ENCODE results near the gene ADGRA1.

The ADGRA1 gene

GRCh38 chr10:133093291-133093690, 5.6 kb downstream of the ADGRA1 start:
- H3K27me3 Mint-ChIP-seq, result peaks cover 3% of the 10 kb centered on the region

GRCh38 chr10:133094286-133094685, 6.6 kb downstream of the ADGRA1 start:
- Mint-ChIP-seq H3K4me3 (no peak overlapping the region), H3K4me1 (ENCODE audit: low read depth) (no peaks in the 10 kb centered on the region), H3K36me3 (ENCODE audit: low read depth) (no peaks in the 10 kb centered on the region), H3K27ac (no peak overlapping the region), H3K27me3 (peaks cover 3% of the 10 kb centered on the region), H3K9me3 (no peaks in the 10 kb centered on the region)

More at GRCh38 chr10:133093291-133093690, 5.6 kb downstream of the ADGRA1 start:
- no peaks in the 10 kb centered on the region for H3K36me3 Mint-ChIP-seq (ENCODE audit: low read depth)
- H3K4me3 Mint-ChIP-seq, result no peak overlapping the region
- H3K4me1 Mint-ChIP-seq (ENCODE audit: low read depth), result no peaks in the 10 kb centered on the region
- no peak overlapping the region for H3K27ac Mint-ChIP-seq
- no peaks in the 10 kb centered on the region for H3K9me3 Mint-ChIP-seq

DNA sequence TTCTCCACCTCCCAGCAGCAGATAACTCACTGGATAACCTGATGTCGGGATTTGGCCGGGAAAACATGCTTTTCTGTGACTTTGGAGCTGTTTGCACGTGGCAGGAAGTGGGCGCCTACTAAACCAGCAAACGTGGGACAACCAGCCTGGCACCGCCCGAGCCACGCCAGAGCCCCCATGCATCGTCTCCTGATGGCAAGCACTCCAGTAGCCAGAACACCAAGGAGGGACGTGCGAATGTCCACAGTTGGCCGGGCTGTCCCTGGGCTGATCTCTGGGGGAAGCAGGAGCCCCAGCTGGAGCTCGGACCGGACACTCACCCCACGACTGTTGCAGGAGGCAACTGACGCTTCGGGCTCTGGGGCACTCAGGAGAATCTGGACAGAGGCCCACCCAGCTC, 7.1 kb downstream of the ADGRA1 start:
- Mint-ChIP-seq H3K36me3 (ENCODE audit: low read depth) (no peaks in the 10 kb centered on the region), H3K4me3 (no peak overlapping the region), H3K4me1 (ENCODE audit: low read depth) (no peaks in the 10 kb centered on the region), H3K27me3 (peaks cover 3% of the 10 kb centered on the region), H3K27ac (no peak overlapping the region), H3K9me3 (no peaks in the 10 kb centered on the region)

GRCh38 chr10:133095586-133095985, 7.9 kb downstream of the ADGRA1 start:
- Mint-ChIP-seq H3K4me1 (ENCODE audit: low read depth) (no peaks in the 10 kb centered on the region), H3K4me3 (no peak overlapping the region), H3K27me3 (peaks cover 3% of the 10 kb centered on the region), H3K27ac (no peak overlapping the region), H3K9me3 (no peaks in the 10 kb centered on the region), H3K36me3 (ENCODE audit: low read depth) (no peaks in the 10 kb centered on the region)

- Mint-ChIP-seq H3K4me1 (ENCODE audit: low read depth) (no peaks in the 10 kb centered on the region), H3K27me3 (peaks cover 2% of the 10 kb centered on the region), H3K9me3 (no peaks in the 10 kb centered on the region), H3K4me3 (no peak overlapping the region), H3K27ac (no peak overlapping the region), H3K36me3 (ENCODE audit: low read depth) (no peaks in the 10 kb centered on the region)
Observed at GRCh38 chr10:133096616-133097269, 9.0 kb downstream of the ADGRA1 start.

DNA sequence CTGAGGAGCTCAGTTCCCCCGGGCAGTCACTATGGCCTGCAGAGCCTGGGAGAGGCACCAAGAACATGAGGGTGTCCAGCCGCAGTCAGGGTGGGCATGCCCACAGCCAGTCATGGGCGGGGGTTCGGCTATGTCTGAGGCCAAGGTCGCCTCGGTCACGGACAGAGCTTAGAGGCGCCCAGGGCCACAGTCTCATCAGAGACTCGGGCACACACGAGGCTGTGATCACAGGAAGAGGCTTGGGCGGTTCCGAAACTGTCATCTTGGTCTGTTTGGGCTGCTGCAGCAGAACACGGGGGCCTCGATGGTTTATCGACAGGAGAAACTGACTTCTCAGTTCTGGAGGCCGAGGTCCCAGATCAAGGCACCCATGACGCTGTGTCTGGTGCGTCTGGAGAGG, 9.7 kb downstream of the ADGRA1 start:
- no peaks in the 10 kb centered on the region for H3K4me1 Mint-ChIP-seq (ENCODE audit: low read depth)
- no peaks in the 10 kb centered on the region for H3K36me3 Mint-ChIP-seq (ENCODE audit: low read depth)
- no peak overlapping the region for H3K27ac Mint-ChIP-seq
- no peak overlapping the region for H3K4me3 Mint-ChIP-seq
- H3K9me3 Mint-ChIP-seq, result no peaks in the 10 kb centered on the region
- peaks cover 4% of the 10 kb centered on the region for H3K27me3 Mint-ChIP-seq

DNA sequence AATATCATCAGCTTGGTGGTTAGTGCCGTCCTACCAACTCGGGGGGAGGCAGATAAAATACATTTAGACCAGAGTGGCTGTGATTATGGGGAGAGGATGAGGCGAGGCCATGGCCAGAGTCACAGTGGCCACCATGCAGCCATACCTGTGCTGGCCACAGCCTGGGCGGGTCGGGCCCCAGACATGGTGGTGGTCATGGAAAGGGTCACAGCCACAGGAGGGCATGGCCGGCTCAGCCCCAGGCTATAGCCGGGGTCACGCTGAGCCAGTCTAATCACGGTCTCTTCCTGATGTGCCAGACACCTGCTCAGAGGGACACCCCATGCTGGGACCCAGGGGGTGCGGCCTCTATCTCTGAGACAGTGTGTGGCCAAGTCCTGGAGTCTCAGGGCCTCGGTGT, 10.2 kb downstream of the ADGRA1 start:
- H3K27me3 Mint-ChIP-seq, result peaks cover 4% of the 10 kb centered on the region
- H3K36me3 Mint-ChIP-seq (ENCODE audit: low read depth), result no peaks in the 10 kb centered on the region

GRCh38 chr10:133098426-133099124, 10.9 kb downstream of the ADGRA1 start:
- no peak overlapping the region for H3K27ac Mint-ChIP-seq
- no peaks in the 10 kb centered on the region for H3K9me3 Mint-ChIP-seq
- no peaks in the 10 kb centered on the region for H3K4me1 Mint-ChIP-seq (ENCODE audit: low read depth)
- no peak overlapping the region for H3K4me3 Mint-ChIP-seq
- no peaks in the 10 kb centered on the region for H3K36me3 Mint-ChIP-seq (ENCODE audit: low read depth)
- peaks cover 4% of the 10 kb centered on the region for H3K27me3 Mint-ChIP-seq

More for the DNA sequence above, 10.2 kb downstream of the ADGRA1 start:
- no peaks in the 10 kb centered on the region for H3K9me3 Mint-ChIP-seq
- H3K4me1 Mint-ChIP-seq (ENCODE audit: low read depth), result no peaks in the 10 kb centered on the region
- no peak overlapping the region for H3K27ac Mint-ChIP-seq
- H3K4me3 Mint-ChIP-seq, result no peak overlapping the region

- Mint-ChIP-seq H3K9me3 (no peaks in the 10 kb centered on the region), H3K4me1 (ENCODE audit: low read depth) (no peaks in the 10 kb centered on the region), H3K27me3 (peaks cover 4% of the 10 kb centered on the region), H3K4me3 (no peak overlapping the region), H3K27ac (no peak overlapping the region), H3K36me3 (ENCODE audit: low read depth) (no peaks in the 10 kb centered on the region)
Observed at GRCh38 chr10:133099571-133099970, 11.8 kb downstream of the ADGRA1 start.

DNA sequence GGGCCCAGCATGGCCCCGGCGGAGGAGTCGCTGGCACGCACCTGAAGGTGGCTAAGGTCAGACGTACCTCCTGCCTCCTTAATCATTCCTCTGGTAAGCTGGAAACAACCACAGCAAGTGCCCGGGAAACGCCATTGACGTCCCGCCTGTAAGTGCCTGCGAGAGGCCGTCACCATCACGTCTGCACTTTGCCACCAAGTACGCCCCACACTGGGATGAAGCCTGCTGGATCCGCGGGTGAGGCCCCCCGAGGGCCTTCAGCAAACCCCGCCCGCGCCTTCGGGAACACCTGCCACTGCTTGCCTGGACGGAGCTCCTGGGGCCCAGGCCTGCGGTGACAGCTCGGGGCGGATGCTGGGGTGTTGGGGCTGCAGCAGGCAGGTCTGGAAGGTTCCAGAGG, 12.5 kb downstream of the ADGRA1 start:
- no peaks in the 10 kb centered on the region for H3K36me3 Mint-ChIP-seq (ENCODE audit: low read depth)

GRCh38 chr10:133100706-133101415, 13.1 kb downstream of the ADGRA1 start:
- Mint-ChIP-seq H3K9me3 (no peaks in the 10 kb centered on the region), H3K4me1 (ENCODE audit: low read depth) (no peaks in the 10 kb centered on the region), H3K36me3 (ENCODE audit: low read depth) (no peaks in the 10 kb centered on the region), H3K4me3 (no peak overlapping the region), H3K27ac (no peak overlapping the region), H3K27me3 (peaks cover 4% of the 10 kb centered on the region)

More for the DNA sequence above, 12.5 kb downstream of the ADGRA1 start:
- no peak overlapping the region for H3K4me3 Mint-ChIP-seq
- H3K4me1 Mint-ChIP-seq (ENCODE audit: low read depth), result no peaks in the 10 kb centered on the region
- no peaks in the 10 kb centered on the region for H3K9me3 Mint-ChIP-seq
- no peak overlapping the region for H3K27ac Mint-ChIP-seq
- peaks cover 4% of the 10 kb centered on the region for H3K27me3 Mint-ChIP-seq

- Mint-ChIP-seq H3K4me1 (ENCODE audit: low read depth) (no peaks in the 10 kb centered on the region), H3K27me3 (peaks cover 4% of the 10 kb centered on the region), H3K9me3 (no peaks in the 10 kb centered on the region), H3K4me3 (no peak overlapping the region), H3K27ac (no peak overlapping the region), H3K36me3 (ENCODE audit: low read depth) (no peaks in the 10 kb centered on the region)
Observed at GRCh38 chr10:133101416-133101810, 13.7 kb downstream of the ADGRA1 start.

- H3K27me3 Mint-ChIP-seq, result peaks cover 4% of the 10 kb centered on the region
- no peaks in the 10 kb centered on the region for H3K4me1 Mint-ChIP-seq (ENCODE audit: low read depth)
- H3K9me3 Mint-ChIP-seq, result peaks cover 9% of the 10 kb centered on the region
- no peak overlapping the region for H3K4me3 Mint-ChIP-seq
- H3K36me3 Mint-ChIP-seq (ENCODE audit: low read depth), result no peaks in the 10 kb centered on the region
- no peak overlapping the region for H3K27ac Mint-ChIP-seq
Observed at GRCh38 chr10:133102415-133103095, 14.8 kb downstream of the ADGRA1 start.

DNA sequence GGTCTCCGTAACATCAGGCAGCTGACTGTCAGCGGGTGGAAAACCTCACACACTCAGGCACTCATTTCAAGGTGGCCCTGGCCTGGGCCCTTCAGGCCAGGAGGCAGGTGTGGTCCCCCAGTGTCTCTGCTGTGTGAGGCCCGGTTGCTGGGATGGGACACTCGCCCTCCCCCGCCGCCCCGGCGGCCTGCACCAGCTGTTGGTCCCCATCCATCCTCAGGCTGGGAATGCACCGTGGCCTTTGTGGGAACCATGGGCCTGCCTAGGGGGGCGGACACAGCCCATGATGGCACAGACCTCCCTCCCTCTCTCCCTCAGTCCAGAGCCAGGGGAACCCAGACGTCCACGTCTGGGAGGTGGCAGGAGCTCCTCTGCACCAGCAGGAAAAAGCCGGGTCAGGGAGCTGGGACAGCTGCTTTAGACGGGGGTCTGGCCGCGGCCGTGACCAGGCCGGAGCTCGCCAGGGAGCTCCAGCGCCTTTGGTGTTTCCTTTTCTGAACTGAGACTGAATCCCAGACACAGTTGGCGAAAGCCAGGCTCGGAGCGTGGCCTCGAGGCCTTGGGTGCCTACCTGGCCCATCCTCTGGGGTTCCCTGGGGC, 15.7 kb downstream of the ADGRA1 start:
- H3K9me3 Mint-ChIP-seq, result peaks cover 11% of the 10 kb centered on the region
- no peaks in the 10 kb centered on the region for H3K36me3 Mint-ChIP-seq (ENCODE audit: low read depth)
- H3K4me3 Mint-ChIP-seq, result no peak overlapping the region
- H3K27ac Mint-ChIP-seq, result no peak overlapping the region
- H3K27me3 Mint-ChIP-seq, result peaks cover 4% of the 10 kb centered on the region
- no peaks in the 10 kb centered on the region for H3K4me1 Mint-ChIP-seq (ENCODE audit: low read depth)
